ENCODE results near the gene LAD1. TPM values are rescaled to one million over a fixed set of nuclear protein-coding genes. Genes with fewer than 3 reads are reported as not detected.
A peak's percentile ranks its signal among the peaks of the same experiment; 100 is the strongest.

The LAD1 gene
- total RNA-seq, 2 donors from 2014 or later: 13.5 to 13.6 TPM

DNA sequence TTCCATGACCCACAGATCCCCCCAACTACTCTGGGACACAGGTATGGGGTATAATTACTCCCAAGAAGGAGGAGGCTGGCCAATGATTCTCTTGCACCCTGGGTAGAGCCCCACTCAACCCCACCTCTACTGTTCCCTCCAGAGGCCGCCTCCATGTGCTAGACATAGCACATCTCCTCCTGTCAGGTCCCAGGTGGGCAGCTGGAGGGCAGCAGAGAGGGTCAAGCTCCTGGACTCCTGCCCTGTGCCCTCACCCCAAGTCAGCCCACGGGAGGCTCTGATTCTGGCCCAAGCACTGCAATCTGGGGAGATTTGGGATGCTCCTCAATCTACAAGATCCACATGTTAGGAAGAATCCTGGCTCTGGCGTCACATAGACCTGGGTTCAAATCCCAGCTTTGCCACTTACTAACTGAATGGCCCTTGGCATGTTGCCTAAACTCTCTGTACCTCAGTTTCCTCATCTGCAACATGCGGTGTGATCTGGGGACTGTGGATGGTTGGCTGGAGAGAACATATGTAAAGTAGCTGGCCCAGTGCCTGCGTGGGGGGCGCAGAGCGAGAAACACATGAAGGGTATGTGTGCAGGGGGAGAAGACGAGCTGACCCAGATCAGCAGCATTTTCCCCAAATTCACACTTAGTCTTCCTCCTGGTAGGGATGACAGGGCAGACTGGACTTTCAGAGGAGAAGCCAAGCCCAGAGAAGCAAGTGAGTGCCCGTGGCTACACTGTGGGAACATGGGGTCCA, 44.8 kb downstream of the LAD1 start:
- Histone ChIP-seq H3K4me3 (ENCODE audit: low read length) (no peak overlapping the region), H3K27ac (ENCODE audit: low read depth, low read length) (no peak overlapping the region), H3K27me3 (ENCODE audit: control insufficient read depth, insufficient read depth, low read length, poor library complexity, severe bottlenecking) (no peaks in the 10 kb centered on the region), H3K36me3 (ENCODE audit: control insufficient read depth, insufficient read depth, low read length) (no peaks in the 10 kb centered on the region), H3K9ac (ENCODE audit: extremely low read depth, low read length, poor library complexity, severe bottlenecking) (no peak overlapping the region), H3K4me1 (ENCODE audit: control insufficient read depth, insufficient read depth, low read length) (no peaks in the 10 kb centered on the region), H3K9me3 (ENCODE audit: control insufficient read depth, low read length) (no peaks in the 10 kb centered on the region)
- peak; percentile 40 for TF ChIP-seq CTCF (conservative IDR thresholded peaks at IDR 0.05)
- no peaks in the 10 kb centered on the region for H3K9me3 Mint-ChIP-seq
- no peak overlapping the region for H3K27ac Mint-ChIP-seq
- H3K36me3 Mint-ChIP-seq (ENCODE audit: low read depth): no peaks in the 10 kb centered on the region
- peak; percentile 40 for DNase-seq
- no peak overlapping the region for H3K4me3 Mint-ChIP-seq
- WGBS, 2 experiments (ENCODE audit: insufficient coverage in 1 of 2, insufficient read length in 1 of 2): 91 to 95% methylated on average over 6 to 9 of the region's 9 CpGs
- H3K27me3 Mint-ChIP-seq (ENCODE audit: insufficient read depth): no peaks in the 10 kb centered on the region
- no peaks in the 10 kb centered on the region for H3K4me1 Mint-ChIP-seq

DNA sequence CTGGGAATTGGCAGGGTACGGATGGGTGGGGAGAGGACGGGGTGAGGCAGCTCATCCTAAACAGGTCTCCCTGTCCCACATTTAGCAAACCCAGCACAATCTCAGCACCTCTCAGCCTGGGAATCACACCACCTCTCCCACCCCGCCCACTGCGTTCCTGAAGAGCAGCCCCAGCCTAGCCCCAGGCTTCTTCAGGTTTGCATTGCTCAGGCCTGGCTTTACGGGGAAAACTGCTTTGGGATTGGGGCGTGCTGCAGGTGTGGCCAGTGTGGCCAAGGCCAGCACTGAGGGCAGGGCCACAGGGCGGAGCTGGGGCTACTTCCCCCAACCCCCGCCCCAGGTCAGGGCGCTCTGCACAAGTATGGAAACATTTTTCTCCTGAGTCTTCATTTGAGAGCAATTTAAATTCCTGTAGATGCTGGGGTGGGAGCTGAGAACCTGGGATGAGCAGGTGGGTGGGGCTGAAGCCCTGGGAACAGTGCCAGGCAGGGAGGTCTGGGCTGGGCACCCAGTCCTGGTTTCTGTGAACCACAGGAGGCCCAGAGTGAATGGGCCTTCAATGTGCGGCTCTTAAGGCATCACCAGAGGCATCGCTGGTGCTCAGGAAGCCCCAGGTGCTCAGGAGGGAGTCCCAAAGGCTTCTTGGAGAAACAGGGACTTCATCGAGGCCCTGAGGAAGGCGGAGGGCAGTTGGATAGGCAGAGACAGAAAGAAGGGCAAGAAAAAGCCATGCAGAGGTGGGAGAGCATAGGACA, 45.8 kb downstream of the LAD1 start:
- Histone ChIP-seq H3K27ac (ENCODE audit: low read depth, low read length) (no peak overlapping the region), H3K4me3 (ENCODE audit: low read length) (no peak overlapping the region), H3K27me3 (ENCODE audit: control insufficient read depth, insufficient read depth, low read length, poor library complexity, severe bottlenecking) (no peaks in the 10 kb centered on the region), H3K9ac (ENCODE audit: extremely low read depth, low read length, poor library complexity, severe bottlenecking) (no peak overlapping the region), H3K9me3 (ENCODE audit: control insufficient read depth, low read length) (no peaks in the 10 kb centered on the region), H3K4me1 (ENCODE audit: control insufficient read depth, insufficient read depth, low read length) (no peaks in the 10 kb centered on the region), H3K36me3 (ENCODE audit: control insufficient read depth, insufficient read depth, low read length) (no peaks in the 10 kb centered on the region)
- Mint-ChIP-seq H3K36me3 (ENCODE audit: low read depth) (no peaks in the 10 kb centered on the region), H3K9me3 (no peaks in the 10 kb centered on the region), H3K27ac (no peak overlapping the region), H3K4me1 (no peaks in the 10 kb centered on the region), H3K27me3 (ENCODE audit: insufficient read depth) (no peaks in the 10 kb centered on the region), H3K4me3 (no peak overlapping the region)
- DNase-seq: peak; percentile 60
- 87 to 89% methylated on average over 10 to 13 of the region's 13 CpGs for WGBS, 2 experiments (ENCODE audit: insufficient coverage in 1 of 2, insufficient read length in 1 of 2)
- no peak for TF ChIP-seq CTCF (conservative IDR thresholded peaks at IDR 0.05)

GRCh38 chr1:201351617-201352016, 47.5 kb downstream of the LAD1 start:
- no peak overlapping the region for H3K4me3 ChIP-seq (ENCODE audit: low read length)
- H3K9me3 ChIP-seq (ENCODE audit: control insufficient read depth, low read length): no peaks in the 10 kb centered on the region
- no peaks in the 10 kb centered on the region for H3K27me3 Mint-ChIP-seq (ENCODE audit: insufficient read depth)
- H3K27ac ChIP-seq (ENCODE audit: low read depth, low read length): no peak overlapping the region
- no peaks in the 10 kb centered on the region for H3K27me3 ChIP-seq (ENCODE audit: control insufficient read depth, insufficient read depth, low read length, poor library complexity, severe bottlenecking)
- H3K4me1 ChIP-seq (ENCODE audit: control insufficient read depth, insufficient read depth, low read length): no peaks in the 10 kb centered on the region
- no peaks in the 10 kb centered on the region for H3K9me3 Mint-ChIP-seq
- no peak for DNase-seq
- peaks cover 1% of the 10 kb centered on the region for H3K4me1 Mint-ChIP-seq
- H3K4me3 Mint-ChIP-seq: no peak overlapping the region
- H3K36me3 ChIP-seq (ENCODE audit: control insufficient read depth, insufficient read depth, low read length): no peaks in the 10 kb centered on the region
- H3K36me3 Mint-ChIP-seq (ENCODE audit: low read depth): no peaks in the 10 kb centered on the region
- no peak overlapping the region for H3K27ac Mint-ChIP-seq
- TF ChIP-seq CTCF (conservative IDR thresholded peaks at IDR 0.05): no peak
- no peak overlapping the region for H3K9ac ChIP-seq (ENCODE audit: extremely low read depth, low read length, poor library complexity, severe bottlenecking)

Data from endodermal cell (in vitro differentiated cells).